ENCODE measurements around the gene ATP11B. TPM values are rescaled to one million over a fixed set of nuclear protein-coding genes. Genes with fewer than 3 reads are reported as not detected.

ATP11B gene
- total RNA-seq, 4 donors from 2014 or later: 45.8 to 61.3 (median 49.4) TPM

DNA sequence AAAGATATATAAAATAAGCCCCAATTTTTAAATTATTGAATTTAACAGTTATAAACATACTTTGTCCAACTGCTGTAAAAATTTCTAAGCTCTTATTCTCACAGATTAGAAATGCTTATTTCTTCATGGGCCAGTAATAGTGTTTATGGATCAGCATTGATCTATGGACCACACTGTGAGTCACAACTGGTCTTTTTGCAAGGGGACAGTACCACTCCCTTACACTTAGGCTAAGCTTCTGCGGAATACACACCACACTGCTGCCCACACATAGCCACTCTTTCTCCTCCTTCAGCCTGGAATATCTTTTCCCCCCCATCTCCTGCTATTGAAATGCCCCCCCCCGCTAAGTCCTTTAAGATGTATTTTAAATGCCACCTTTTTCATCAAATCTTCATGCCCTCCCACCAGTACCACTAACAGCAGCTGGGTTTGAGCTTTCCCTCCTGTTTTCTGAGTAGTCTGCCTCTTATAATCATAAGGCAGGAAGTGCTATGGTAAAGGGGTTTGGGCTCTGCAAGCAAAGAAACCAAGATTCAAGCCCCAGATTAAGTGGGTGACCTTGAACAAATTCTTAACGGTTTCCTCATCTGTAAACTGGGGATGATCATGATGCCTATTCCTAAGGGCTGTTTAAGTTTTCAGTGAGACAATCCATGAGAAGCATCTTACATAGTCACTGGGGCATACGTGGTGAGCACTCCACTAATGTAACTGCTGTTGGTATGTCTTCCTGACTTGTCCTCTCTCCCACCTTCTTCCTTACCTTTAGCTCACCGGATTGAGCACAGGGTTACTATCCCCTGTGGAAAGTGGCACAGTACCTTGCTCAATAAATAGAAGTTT lies 117.9 kb downstream of the ATP11B start:
- Histone ChIP-seq H3K4me3 (no peak overlapping the region), H3K9me3 (no peaks in the 10 kb centered on the region), H3K36me3 (peaks cover 4 to 47% (median 36%) of the 10 kb centered on the region in 4 donors), H3K27ac (replicated peaks in 1 of 4) (no peak overlapping the region), H3K27me3 (no peaks in the 10 kb centered on the region), H3K4me1 (peaks cover 0 to 5% (median 0%) of the 10 kb centered on the region in 4 donors)
- DNase-seq (ENCODE audit: extremely low spot score): no peak
- TF ChIP-seq POLR2A (IDR thresholded peaks at IDR 0.05; ENCODE audit: low read depth) (no peak), EP300 (IDR thresholded peaks at IDR 0.05) (no peak), POLR2AphosphoS5 (IDR thresholded peaks at IDR 0.05) (no peak)
- TF ChIP-seq, protein P1, sequence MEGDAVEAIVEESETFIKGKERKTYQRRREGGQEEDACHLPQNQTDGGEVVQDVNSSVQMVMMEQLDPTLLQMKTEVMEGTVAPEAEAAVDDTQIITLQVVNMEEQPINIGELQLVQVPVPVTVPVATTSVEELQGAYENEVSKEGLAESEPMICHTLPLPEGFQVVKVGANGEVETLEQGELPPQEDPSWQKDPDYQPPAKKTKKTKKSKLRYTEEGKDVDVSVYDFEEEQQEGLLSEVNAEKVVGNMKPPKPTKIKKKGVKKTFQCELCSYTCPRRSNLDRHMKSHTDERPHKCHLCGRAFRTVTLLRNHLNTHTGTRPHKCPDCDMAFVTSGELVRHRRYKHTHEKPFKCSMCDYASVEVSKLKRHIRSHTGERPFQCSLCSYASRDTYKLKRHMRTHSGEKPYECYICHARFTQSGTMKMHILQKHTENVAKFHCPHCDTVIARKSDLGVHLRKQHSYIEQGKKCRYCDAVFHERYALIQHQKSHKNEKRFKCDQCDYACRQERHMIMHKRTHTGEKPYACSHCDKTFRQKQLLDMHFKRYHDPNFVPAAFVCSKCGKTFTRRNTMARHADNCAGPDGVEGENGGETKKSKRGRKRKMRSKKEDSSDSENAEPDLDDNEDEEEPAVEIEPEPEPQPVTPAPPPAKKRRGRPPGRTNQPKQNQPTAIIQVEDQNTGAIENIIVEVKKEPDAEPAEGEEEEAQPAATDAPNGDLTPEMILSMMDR (IDR thresholded peaks at IDR 0.05): no peak
- 88% methylated on average over 5 of the region's 5 CpGs for WGBS
- intact Hi-C loops (cut with DNase I): no loop called here

- TF ChIP-seq POLR2AphosphoS5 (IDR thresholded peaks at IDR 0.05) (no peak), EP300 (IDR thresholded peaks at IDR 0.05) (no peak), POLR2A (IDR thresholded peaks at IDR 0.05; ENCODE audit: low read depth) (no peak)
- TF ChIP-seq, protein P1 (IDR thresholded peaks at IDR 0.05): no peak
- Histone ChIP-seq H3K27me3 (no peaks in the 10 kb centered on the region), H3K9me3 (no peaks in the 10 kb centered on the region), H3K4me1 (peaks cover 0 to 5% (median 0%) of the 10 kb centered on the region in 4 donors), H3K36me3 (peaks cover 4 to 41% (median 30%) of the 10 kb centered on the region in 4 donors), H3K4me3 (no peak overlapping the region), H3K27ac (replicated peaks in 1 of 4) (no peak overlapping the region)
- intact Hi-C loops (cut with DNase I): no loop called here
- no peak for DNase-seq (ENCODE audit: extremely low spot score)
- 63% methylated on average over 5 of the region's 5 CpGs for WGBS
These were observed 118.4 kb downstream of the ATP11B start for GRCh38 chr3:182911782-182912111.

DNA sequence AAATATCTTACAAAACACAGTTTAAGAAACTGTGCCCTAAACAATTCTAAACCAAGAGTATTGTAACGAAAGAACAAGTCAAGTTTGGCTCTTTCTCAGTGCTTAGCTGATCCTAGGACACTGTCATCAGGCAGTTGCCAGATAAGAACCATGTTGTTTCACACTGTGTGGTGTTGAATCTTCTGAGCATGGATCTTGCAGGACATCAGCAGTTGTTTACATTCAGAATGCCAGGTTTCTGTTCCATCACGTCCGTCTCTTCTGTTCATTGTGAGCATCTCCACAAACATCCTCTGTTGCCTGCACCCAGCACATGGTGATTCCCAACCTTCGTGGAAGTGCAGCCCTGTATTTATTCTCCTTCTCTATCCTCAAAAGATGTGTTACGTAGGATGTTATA lies 119.2 kb downstream of the ATP11B start:
- 66% methylated on average over 5 of the region's 5 CpGs for WGBS
- Histone ChIP-seq H3K4me3 (no peak overlapping the region), H3K27ac (replicated peaks in 1 of 4) (no peak overlapping the region), H3K36me3 (peaks cover 4 to 40% (median 27%) of the 10 kb centered on the region in 4 donors), H3K27me3 (no peaks in the 10 kb centered on the region), H3K4me1 (peaks cover 0 to 5% (median 0%) of the 10 kb centered on the region in 4 donors), H3K9me3 (no peaks in the 10 kb centered on the region)
- intact Hi-C loops (cut with DNase I): no loop called here
- TF ChIP-seq EP300 (IDR thresholded peaks at IDR 0.05) (no peak), POLR2A (IDR thresholded peaks at IDR 0.05; ENCODE audit: low read depth) (no peak), POLR2AphosphoS5 (IDR thresholded peaks at IDR 0.05) (no peak)
- TF ChIP-seq, protein P1 (IDR thresholded peaks at IDR 0.05): no peak
- no peak for DNase-seq (ENCODE audit: extremely low spot score)

GRCh38 chr3:182913889-182914288 lies 120.6 kb downstream of the ATP11B start:
- H3K9me3 ChIP-seq: no peaks in the 10 kb centered on the region
- H3K27ac ChIP-seq (replicated peaks in 1 of 4): no peak overlapping the region
- DNase-seq (ENCODE audit: extremely low spot score): no peak
- intact Hi-C loops (cut with DNase I): no loop called here
- H3K27me3 ChIP-seq: no peaks in the 10 kb centered on the region
- TF ChIP-seq EP300 (IDR thresholded peaks at IDR 0.05): no peak
- TF ChIP-seq POLR2AphosphoS5 (IDR thresholded peaks at IDR 0.05): no peak
- peaks cover 0 to 5% (median 0%) of the 10 kb centered on the region in 4 donors for H3K4me1 ChIP-seq
- H3K4me3 ChIP-seq: no peak overlapping the region
- 79% methylated on average over 4 of the region's 4 CpGs for WGBS
- H3K36me3 ChIP-seq: peaks cover 4 to 50% (median 24%) of the 10 kb centered on the region in 4 donors

GRCh38 chr3:182914341-182914740 lies 121.0 kb downstream of the ATP11B start:
- Histone ChIP-seq H3K4me3 (no peak overlapping the region), H3K27me3 (no peaks in the 10 kb centered on the region), H3K9me3 (no peaks in the 10 kb centered on the region), H3K27ac (replicated peaks in 1 of 4) (no peak overlapping the region), H3K36me3 (peaks cover 4 to 50% (median 24%) of the 10 kb centered on the region in 4 donors), H3K4me1 (peaks cover 0 to 5% (median 0%) of the 10 kb centered on the region in 4 donors)
- TF ChIP-seq EP300 (IDR thresholded peaks at IDR 0.05) (no peak), POLR2AphosphoS5 (IDR thresholded peaks at IDR 0.05) (no peak), POLR2A (IDR thresholded peaks at IDR 0.05; ENCODE audit: low read depth) (no peak)
- TF ChIP-seq, protein P1 (IDR thresholded peaks at IDR 0.05): no peak
- DNase-seq (ENCODE audit: extremely low spot score): no peak
- intact Hi-C loops (cut with DNase I): no loop called here
- 93% methylated on average over 1 of the region's 1 CpG for WGBS

Data from esophagus muscularis mucosa (tissue), 4 donors.